DOHH2 (cell line): ENCODE data around the gene C4orf36.

Experiments
- H3F3A ChIP-seq: fragments of 200-600 bp; sonication (generic), shearing (Covaris generic); 2 replicates; pipeline ENCODE4 v1.6.0; 2016; ENCODE audit warnings: antibody characterized with exemption, mild to moderate bottlenecking; ENCODE audit not compliant: control insufficient read depth, insufficient read depth
- H3K27ac ChIP-seq: fragments of 200-600 bp; sonication (generic); 2 replicates; pipeline ENCODE4 v1.5.1; 2014; ENCODE audit warnings: low read depth, mild to moderate bottlenecking, low read length, moderate library complexity
- H3K27me3 ChIP-seq: fragments of 200-600 bp; sonication (generic); 2 replicates; pipeline ENCODE4 v1.6.1; 2014; ENCODE audit warnings: mild to moderate bottlenecking, low read length, mixed read lengths; ENCODE audit not compliant: control insufficient read depth
- H3K36me3 ChIP-seq: fragments of 200-600 bp; sonication (generic); 2 replicates; pipeline ENCODE4 v1.6.1; 2014; ENCODE audit warnings: mild to moderate bottlenecking, low read length, moderate library complexity, mixed read lengths; ENCODE audit not compliant: control insufficient read depth
- H3K4me1 ChIP-seq: fragments of 200-600 bp; sonication (generic); 2 replicates; pipeline ENCODE4 v1.6.1; 2014; ENCODE audit warnings: mild to moderate bottlenecking, low read length, mixed read lengths; ENCODE audit not compliant: control insufficient read depth
- H3K4me2 ChIP-seq: fragments of 200-600 bp; sonication (generic); 2 replicates; pipeline ENCODE4 v1.6.0; 2014; ENCODE audit warnings: mild to moderate bottlenecking, low read length, moderate library complexity
- H3K4me3 ChIP-seq: fragments of 200-600 bp; sonication (generic); 2 replicates; pipeline ENCODE4 v1.5.1; 2014; ENCODE audit warnings: mild to moderate bottlenecking, low read length, mixed read lengths
- H3K79me2 ChIP-seq: fragments of 200-600 bp; sonication (generic); 2 replicates; pipeline ENCODE4 v1.6.1; 2014; ENCODE audit warnings: mild to moderate bottlenecking, low read length, mixed read lengths; ENCODE audit not compliant: control insufficient read depth
- H3K9me2 ChIP-seq: fragments of 200-600 bp; sonication (generic); replicated peaks from 2 replicates; pipeline ENCODE4 v1.6.1; 2014; ENCODE audit warnings: mild to moderate bottlenecking, low read length, mixed read lengths; ENCODE audit not compliant: control insufficient read depth
- H3K9me3 ChIP-seq: fragments of 200-600 bp; sonication (generic); 2 replicates; pipeline ENCODE4 v1.6.1; 2014; ENCODE audit warnings: antibody characterized with exemption, low read length, mixed read lengths; ENCODE audit not compliant: control insufficient read depth, insufficient read depth
- H4K20me1 ChIP-seq: fragments of 200-600 bp; sonication (generic); 2 replicates; pipeline ENCODE4 v1.6.0; 2014; ENCODE audit warnings: low read depth, mild to moderate bottlenecking, antibody characterized with exemption, low read length, moderate library complexity; ENCODE audit not compliant: control insufficient read depth, insufficient read depth
- CTCF ChIP-seq: fragments of 200-600 bp; sonication (generic); IDR thresholded peaks from one replicate; pipeline ENCODE4 v1.5.1; 2014; ENCODE audit warnings: antibody characterized with exemption, mild to moderate bottlenecking, low read depth, low read length; ENCODE audit not compliant: poor library complexity, severe bottlenecking
- EZH2phosphoT487 ChIP-seq: fragments of 200-600 bp; sonication (generic); IDR thresholded peaks from 2 replicates; pipeline ENCODE4 v1.6.1; 2017; ENCODE audit warnings: borderline replicate concordance, mild to moderate bottlenecking, antibody characterized with exemption, low read length, moderate library complexity, mixed read lengths

The C4orf36 gene

GRCh38 chr4:86841309-86841708 lies 50.9 kb downstream of the C4orf36 start:
- Histone ChIP-seq H3K27ac (no peak overlapping the region), H3K4me1 (no peaks in the 10 kb centered on the region)
- TF ChIP-seq EZH2phosphoT487 (no peak), CTCF (no peak)

GRCh38 chr4:86840858-86841257 lies 51.4 kb downstream of the C4orf36 start:
- no peaks in the 10 kb centered on the region; the same call in 1 of the 2 replicates for H3K27me3 ChIP-seq

More at GRCh38 chr4:86841309-86841708, 50.9 kb downstream of the C4orf36 start:
- no peaks in the 10 kb centered on the region for H3K9me2 ChIP-seq
- H3K9me3 ChIP-seq = no peaks in the 10 kb centered on the region
- no peaks in the 10 kb centered on the region for H3K79me2 ChIP-seq
- H3K36me3 ChIP-seq = no peaks in the 10 kb centered on the region
- no peak overlapping the region for H3K4me2 ChIP-seq
- H3K27me3 ChIP-seq = no peaks in the 10 kb centered on the region; the same call in 1 of the 2 replicates
- H3K4me3 ChIP-seq = no peak overlapping the region
- no peaks in the 10 kb centered on the region for H4K20me1 ChIP-seq
- H3F3A ChIP-seq = no peaks in the 10 kb centered on the region

GRCh38 chr4:86837691-86838503 lies 54.3 kb downstream of the C4orf36 start:
- Histone ChIP-seq H3K27me3 (no peaks in the 10 kb centered on the region; the same call in 1 of the 2 replicates), H3K4me3 (no peak overlapping the region), H3K4me1 (no peaks in the 10 kb centered on the region)

More at GRCh38 chr4:86840858-86841257, 51.4 kb downstream of the C4orf36 start:
- no peaks in the 10 kb centered on the region for H3K9me2 ChIP-seq
- no peaks in the 10 kb centered on the region for H3K36me3 ChIP-seq
- no peak overlapping the region for H3K27ac ChIP-seq
- H3K4me2 ChIP-seq = no peak overlapping the region
- H4K20me1 ChIP-seq = no peaks in the 10 kb centered on the region
- no peaks in the 10 kb centered on the region for H3K79me2 ChIP-seq
- H3K4me3 ChIP-seq = no peak overlapping the region
- no peak for TF ChIP-seq CTCF
- TF ChIP-seq EZH2phosphoT487 = no peak
- no peaks in the 10 kb centered on the region for H3K4me1 ChIP-seq
- H3F3A ChIP-seq = no peaks in the 10 kb centered on the region
- H3K9me3 ChIP-seq = no peaks in the 10 kb centered on the region

More at GRCh38 chr4:86837691-86838503, 54.3 kb downstream of the C4orf36 start:
- Histone ChIP-seq H4K20me1 (no peaks in the 10 kb centered on the region), H3F3A (no peaks in the 10 kb centered on the region), H3K79me2 (no peaks in the 10 kb centered on the region), H3K9me3 (no peaks in the 10 kb centered on the region), H3K9me2 (no peaks in the 10 kb centered on the region), H3K36me3 (no peaks in the 10 kb centered on the region), H3K27ac (no peak overlapping the region), H3K4me2 (no peak overlapping the region)
- no peak for TF ChIP-seq CTCF
- TF ChIP-seq EZH2phosphoT487 = no peak
